NCI-H460 (cell line): ENCODE data around the gene IZUMO1. TPM values are rescaled to one million over a fixed set of nuclear protein-coding genes. Genes with fewer than 3 reads are reported as not detected.
A peak's percentile ranks its signal among the peaks of the same experiment; 100 is the strongest.

Source experiments
- DNase-seq: peaks from one replicate; pipeline ENCODE4 v3.0.0-alpha.2; 2016; ENCODE audit warnings: low read depth; ENCODE audit errors: extremely low read depth
- total RNA-seq: library from RNA; depleted of rRNA; stranded (reverse); fragments of >200 nt; shearing (Covaris generic); gene quantifications from 2 replicates; pipeline ENCODE4 v1.2.3, GENCODE V29; 2014

IZUMO1 gene
- total RNA-seq, 1 experiment from 2014 or later = 0.15 TPM

DNA sequence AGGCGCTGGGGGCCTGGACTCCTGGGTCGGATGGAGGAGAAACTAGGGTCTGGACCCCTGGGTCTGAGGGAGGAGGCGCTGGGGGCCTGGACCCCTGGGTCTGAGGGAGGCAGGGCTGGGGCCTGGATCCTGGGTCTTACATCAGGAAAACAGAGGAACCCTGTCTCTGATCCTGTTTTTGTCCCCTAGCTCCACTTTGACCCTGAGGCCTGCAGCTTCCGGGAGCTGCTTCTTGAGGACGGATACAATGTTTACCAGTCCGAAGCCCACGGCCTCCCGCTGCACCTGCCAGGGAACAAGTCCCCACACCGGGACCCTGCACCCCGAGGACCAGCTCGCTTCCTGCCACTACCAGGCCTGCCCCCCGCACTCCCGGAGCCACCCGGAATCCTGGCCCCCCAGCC lies 11.0 kb upstream of the IZUMO1 start:
- DNase-seq = no peak

GRCh38 chr19:48757089-48757675 lies 10.5 kb upstream of the IZUMO1 start:
- DNase-seq = no peak

DNA sequence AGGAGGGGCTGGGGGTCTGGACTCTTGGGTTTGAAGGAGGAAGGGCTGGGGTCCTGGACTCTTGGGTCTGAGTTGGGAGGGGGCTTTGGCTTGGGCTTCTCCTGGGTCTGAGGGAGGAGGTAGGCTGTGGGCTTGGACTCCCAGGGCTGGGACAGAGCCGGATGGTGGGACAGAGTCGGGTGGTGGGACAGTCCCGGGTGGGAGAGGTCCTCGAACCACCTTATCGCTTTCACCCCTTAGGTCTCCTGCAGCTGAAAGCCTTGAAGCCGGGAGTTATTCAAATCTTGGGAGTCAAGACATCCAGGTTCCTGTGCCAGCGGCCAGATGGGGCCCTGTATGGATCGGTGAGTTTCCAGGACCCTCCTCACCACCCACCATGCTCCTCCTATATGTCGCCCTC lies 10.0 kb upstream of the IZUMO1 start:
- no peak for DNase-seq

GRCh38 chr19:48756212-48756611 lies 9.5 kb upstream of the IZUMO1 start:
- DNase-seq = no peak

DNA sequence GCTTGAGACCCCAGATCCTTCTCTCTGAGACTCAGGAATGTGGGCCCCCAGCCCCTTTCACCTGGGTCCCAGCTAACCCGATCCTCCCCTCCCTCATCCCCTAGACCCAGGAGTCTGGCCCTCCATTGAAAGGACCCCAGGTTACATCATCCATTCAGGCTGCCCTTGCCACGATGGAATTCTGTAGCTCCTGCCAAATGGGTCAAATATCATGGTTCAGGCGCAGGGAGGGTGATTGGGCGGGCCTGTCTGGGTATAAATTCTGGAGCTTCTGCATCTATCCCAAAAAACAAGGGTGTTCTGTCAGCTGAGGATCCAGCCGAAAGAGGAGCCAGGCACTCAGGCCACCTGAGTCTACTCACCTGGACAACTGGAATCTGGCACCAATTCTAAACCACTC lies 9.1 kb upstream of the IZUMO1 start:
- no peak for DNase-seq

- DNase-seq = no peak
Observed at GRCh38 chr19:48755084-48755641, 8.5 kb upstream of the IZUMO1 start, which contains the start of gene FGF21. Gene FGF21, plus strand, starts transcription at chr19:48755524. Its CDS starts 713 bp downstream, at chr19:48756237.

DNA sequence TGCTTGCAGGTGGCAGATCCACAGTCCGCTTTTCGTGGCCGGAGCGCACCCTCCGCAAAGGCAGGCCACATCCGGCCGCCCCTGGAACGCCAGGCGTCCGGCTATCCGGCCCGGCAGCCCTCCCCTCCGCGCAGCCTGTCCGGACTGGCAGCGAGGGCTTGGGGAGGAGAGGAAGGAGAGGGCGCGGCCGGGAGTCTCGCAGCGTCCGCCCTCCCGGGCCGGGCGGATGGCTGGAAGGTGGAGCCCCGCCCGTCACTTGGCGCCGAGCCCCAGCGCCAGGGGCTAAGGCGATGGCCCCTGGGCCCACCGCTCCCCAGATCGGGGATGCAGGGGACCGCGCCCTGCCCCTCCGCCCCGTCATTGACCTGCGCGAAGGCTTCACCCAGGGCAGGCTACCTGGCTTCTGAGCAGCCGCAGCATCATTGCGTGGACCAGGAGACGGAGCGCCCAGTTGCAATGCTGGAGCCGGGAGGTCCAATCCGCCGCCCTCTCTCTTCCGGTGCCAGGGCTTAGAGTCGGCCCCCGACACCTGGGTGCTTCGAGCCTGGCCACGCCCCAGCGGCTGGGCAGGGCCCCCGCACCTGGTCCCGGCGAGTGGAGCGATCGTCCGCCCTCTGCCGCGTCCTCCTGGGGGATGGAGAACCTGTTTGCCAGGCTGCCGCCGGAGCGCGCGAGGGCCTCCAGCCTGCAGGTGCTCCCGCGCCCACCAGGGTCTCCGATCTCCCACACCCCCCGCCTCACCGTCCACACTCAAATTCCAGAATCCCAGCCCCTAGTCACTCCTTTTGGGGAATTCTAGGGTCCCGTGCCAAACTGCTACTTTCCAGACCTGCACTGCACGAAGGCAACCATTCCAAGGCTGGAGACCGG lies 6.0 kb upstream of the IZUMO1 start, which contains the start of gene FUT1:
FUT1 (minus strand) TSS at position 146 of the 870 bp plus-strand sequence. CDS start 1,360 bp downstream, outside the sequence.
- no peak for DNase-seq

DNA sequence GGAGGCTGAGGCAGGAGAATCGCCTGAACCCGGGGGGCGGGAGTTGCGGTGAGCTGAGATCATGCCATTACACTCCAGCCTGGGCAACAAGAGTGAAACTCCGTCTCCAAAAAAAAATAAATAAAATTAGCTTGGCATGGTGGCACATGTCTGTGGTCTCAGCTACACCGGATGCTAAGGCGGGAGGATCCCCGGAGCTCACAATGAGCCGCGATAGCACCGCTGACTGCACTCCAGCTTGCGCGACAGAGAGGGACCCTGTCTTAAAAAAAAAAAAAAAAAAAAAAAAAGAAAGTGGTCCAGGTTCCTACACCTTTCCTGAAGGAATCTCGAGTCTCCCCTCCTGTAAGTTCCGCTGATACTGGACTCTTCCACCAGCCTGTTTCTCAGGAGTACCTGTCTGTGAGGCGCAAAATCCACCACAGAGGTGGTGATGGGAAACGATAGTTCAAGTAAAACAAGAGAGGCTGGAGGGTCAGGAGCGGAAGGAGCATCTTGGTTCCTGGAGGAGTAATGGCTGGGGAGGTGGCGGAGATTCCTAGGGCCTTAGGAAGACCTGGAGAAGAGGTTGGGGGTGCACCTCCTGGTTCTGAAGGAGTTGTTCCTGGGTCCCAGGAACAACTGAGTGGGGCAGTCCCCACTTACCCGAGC lies 5.3 kb upstream of the IZUMO1 start:
- no peak for DNase-seq

- DNase-seq = no peak
Observed at GRCh38 chr19:48750771-48751504, 4.2 kb upstream of the IZUMO1 start.

- no peak for DNase-seq
Observed at GRCh38 chr19:48750351-48750750, 3.6 kb upstream of the IZUMO1 start.

DNA sequence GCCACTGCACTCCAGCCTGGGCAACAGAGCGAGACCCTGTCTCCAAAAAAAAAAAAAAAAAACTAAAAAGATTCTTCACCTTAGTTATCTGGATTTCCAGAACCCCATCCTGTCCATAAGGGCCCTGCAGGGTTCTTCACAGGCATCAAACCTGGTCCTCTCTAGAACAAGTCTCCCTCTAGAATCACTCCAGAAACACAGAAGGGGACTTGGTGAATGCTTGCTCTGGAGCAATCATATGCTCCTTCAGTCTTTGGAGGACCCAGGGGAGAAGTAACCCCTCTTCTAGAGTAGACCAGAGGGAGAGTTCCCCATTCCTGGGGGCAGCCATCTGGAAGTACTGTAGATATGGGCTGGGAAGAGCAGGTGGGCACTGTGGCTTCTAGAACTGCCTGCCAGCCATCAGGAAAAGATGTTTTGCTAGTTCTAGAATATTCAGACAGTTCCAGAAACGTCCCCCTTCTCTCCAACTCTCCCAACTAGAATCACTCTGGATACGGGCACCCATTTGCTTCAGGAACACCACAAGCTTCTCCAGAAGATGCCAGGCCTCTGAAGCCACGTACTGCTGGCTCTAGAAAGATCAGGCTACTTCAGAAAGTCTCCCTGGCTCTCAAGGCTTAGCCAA lies 3.0 kb upstream of the IZUMO1 start:
- DNase-seq = no peak

DNA sequence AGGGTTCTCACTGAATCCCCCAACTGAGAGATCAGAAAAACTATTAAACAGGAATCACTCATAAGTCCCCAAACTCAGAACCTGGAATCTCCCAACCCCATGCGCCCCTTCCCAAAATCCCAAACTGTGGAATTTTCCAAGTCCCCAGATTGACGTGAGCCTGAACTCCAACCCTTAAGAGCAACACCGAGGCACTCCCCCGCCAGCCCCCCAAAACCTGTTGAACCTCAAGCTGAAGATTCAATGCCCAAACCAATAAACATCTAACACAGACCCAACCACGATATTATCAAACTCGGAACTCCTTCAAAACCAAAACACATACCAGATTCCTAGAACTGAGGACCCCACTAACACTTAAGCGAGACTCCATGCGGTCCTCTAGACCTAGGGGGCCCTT lies 599 bp downstream of the IZUMO1 start:
- DNase-seq = no peak

DNA sequence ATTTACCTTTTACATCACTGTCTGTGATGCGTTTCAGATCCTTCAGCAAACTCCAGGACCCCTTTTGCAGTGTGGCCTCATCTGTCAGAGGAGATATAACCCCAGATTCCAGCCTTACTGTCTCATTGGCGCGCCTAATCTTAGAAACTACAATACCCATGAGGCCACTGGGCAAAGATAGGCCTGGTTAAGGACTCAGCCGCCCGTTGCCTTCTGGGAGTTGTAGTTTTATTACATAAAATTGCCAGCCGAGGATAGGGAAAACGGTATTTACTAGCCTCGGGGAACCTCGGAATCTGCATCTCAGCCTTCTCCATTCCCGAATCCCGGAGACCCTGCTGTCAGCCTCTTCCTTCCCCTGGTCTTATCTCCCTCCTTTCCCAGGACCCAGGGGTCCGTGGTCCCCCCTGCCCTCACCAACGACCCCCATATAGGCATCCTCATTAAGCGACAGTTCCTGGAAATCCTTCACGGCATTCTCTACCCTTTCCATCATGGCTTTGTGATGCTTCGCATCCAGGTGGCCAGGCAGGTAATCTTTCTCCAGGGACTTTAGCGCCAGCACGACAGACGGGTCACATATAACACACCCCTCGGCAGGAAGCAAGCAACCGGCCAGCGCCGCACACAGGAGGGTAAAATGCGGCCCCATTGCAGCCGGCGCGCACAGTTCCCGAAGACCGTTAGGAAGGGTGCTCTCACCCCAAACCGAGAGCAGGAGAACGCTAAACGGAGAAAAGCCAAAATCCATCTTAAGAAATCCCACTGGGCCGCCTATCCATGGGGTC lies 1.3 kb downstream of the IZUMO1 start:
- DNase-seq = peak; percentile 35

GRCh38 chr19:48742096-48742495 lies 4.6 kb downstream of the IZUMO1 start:
- no peak for DNase-seq

DNA sequence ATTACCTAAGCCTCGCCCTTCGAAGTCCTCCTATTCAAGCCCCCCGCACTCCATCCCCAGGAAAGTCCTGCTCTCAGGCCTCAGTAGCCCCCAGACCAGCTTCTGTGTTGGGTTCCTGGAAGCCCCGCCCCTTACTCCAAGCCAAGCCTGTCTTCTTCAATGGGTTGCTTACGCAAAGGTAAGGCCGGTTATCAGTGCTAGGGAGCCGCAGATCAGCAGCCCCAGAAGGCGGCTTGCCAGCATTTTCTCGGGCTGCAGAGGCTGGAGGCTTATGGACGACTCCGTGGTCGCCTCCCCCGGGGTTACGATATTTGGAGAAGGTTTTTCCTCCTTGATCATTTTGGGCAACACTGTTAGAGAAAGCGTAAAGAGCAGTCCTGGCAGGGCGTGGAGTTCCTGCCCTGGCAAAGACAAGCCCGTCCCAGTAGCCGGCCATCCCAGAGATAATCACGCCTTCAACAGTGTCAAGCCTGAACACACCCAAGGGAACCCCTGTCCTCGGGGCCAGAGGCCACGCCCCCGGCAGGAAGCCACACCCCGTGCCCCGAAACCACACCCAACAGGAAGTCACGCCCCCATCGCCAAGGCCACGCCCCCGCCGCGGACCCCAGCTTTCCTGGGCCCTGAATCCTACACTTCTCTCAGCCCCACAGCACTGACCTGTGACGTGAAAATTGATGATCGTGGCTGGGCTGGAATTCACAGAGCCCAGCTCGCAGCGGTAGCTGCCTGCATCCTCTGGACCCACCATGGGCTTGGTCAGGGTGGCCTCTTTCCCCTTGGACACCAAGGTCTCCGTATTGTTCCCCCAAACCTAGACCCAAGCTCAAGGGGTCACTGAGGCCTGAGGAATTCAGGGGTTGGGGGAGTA lies 5.3 kb downstream of the IZUMO1 start:
- DNase-seq = no peak

- no peak for DNase-seq
Observed at GRCh38 chr19:48740164-48740972, 6.3 kb downstream of the IZUMO1 start, which contains the start of gene RASIP1. Gene RASIP1, minus strand, starts transcription at chr19:48740610. Its CDS starts 328 bp downstream, at chr19:48740282.
